ENCODE measurements around the gene GNAQ. TPM values are rescaled to one million over a fixed set of nuclear protein-coding genes. Genes with fewer than 3 reads are reported as not detected.

GNAQ gene
- total RNA-seq, 1 donor, result 53.1 TPM

DNA sequence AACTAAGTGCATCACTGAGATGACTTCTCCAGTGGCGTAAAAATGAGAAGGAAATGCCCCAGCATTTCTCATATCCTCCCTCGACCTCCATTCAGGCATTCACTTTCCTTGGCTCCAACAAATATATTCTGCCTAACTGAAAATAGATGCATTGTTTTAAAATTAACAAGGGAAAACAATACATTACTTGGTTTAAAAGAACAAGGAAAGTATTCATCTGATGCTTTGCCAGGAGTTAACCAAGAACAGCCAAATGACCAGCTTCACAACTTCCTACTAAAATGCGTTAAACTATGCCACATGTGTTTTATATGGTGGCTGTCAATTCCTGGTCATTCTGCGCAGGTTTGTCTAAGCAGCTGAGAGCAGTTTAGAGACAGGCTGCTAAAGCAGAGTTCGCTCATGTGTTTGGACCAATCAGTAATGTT lies 121.4 kb downstream of the GNAQ start:
- no peak for TF ChIP-seq CTCF (IDR thresholded peaks at IDR 0.05; ENCODE audit: insufficient read depth, low read depth, low read length)

DNA sequence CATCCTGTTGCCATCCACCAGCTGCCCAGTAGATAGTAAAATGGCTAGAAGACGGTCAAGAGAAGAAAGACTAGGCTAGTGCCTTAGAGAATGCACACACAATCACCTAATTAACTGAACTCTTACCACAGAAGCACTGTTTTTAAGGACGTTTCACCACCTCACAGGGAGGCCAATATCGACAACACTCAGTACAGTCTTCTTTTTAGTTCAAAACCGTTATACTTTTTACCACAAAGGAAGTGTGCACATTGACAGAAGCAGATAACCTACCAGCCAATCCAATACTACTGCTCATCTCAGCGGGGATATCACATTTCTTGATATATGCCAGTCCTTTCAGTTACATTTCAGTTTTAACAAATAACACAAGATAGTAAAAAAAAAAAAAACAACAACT lies 122.3 kb downstream of the GNAQ start:
- TF ChIP-seq CTCF (IDR thresholded peaks at IDR 0.05; ENCODE audit: insufficient read depth, low read depth, low read length), result no peak
- DNase-seq (ENCODE audit: low read depth), result no peak
- no peak overlapping the region for H3K4me3 ChIP-seq (ENCODE audit: low read depth, low read length)

More for the DNA sequence above, 121.4 kb downstream of the GNAQ start:
- no peak for DNase-seq (ENCODE audit: low read depth)
- no peak overlapping the region for H3K4me3 ChIP-seq (ENCODE audit: low read depth, low read length)

GRCh38 chr9:77908293-77908692 lies 123.3 kb downstream of the GNAQ start:
- no peak for DNase-seq (ENCODE audit: low read depth)
- H3K4me3 ChIP-seq (ENCODE audit: low read depth, low read length), result no peak overlapping the region
- no peak for TF ChIP-seq CTCF (IDR thresholded peaks at IDR 0.05; ENCODE audit: insufficient read depth, low read depth, low read length)

GRCh38 chr9:77907585-77907984 lies 124.0 kb downstream of the GNAQ start:
- DNase-seq (ENCODE audit: low read depth), result no peak
- TF ChIP-seq CTCF (IDR thresholded peaks at IDR 0.05; ENCODE audit: insufficient read depth, low read depth, low read length), result no peak
- no peak overlapping the region for H3K4me3 ChIP-seq (ENCODE audit: low read depth, low read length)

DNA sequence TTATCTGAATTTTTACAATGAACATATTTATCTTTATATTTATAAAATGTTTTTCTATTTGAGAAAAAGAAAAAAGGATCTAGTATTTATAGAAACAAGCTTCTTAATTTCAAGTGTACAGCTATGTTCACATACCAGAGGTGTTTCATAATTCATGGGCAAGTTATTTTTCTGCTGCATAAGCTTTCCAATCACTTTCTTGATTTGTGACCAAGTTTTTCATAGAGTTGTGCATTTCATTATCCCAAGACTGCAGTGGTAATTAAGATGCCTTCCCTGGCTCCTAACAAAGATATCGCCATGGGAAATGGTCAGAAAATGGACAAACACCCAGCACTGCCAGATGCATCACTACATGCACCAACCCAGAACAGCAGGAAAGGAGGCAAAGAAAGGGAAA lies 124.6 kb downstream of the GNAQ start:
- DNase-seq (ENCODE audit: low read depth), result no peak
- no peak for TF ChIP-seq CTCF (IDR thresholded peaks at IDR 0.05; ENCODE audit: insufficient read depth, low read depth, low read length)
- H3K4me3 ChIP-seq (ENCODE audit: low read depth, low read length), result no peak overlapping the region

DNA sequence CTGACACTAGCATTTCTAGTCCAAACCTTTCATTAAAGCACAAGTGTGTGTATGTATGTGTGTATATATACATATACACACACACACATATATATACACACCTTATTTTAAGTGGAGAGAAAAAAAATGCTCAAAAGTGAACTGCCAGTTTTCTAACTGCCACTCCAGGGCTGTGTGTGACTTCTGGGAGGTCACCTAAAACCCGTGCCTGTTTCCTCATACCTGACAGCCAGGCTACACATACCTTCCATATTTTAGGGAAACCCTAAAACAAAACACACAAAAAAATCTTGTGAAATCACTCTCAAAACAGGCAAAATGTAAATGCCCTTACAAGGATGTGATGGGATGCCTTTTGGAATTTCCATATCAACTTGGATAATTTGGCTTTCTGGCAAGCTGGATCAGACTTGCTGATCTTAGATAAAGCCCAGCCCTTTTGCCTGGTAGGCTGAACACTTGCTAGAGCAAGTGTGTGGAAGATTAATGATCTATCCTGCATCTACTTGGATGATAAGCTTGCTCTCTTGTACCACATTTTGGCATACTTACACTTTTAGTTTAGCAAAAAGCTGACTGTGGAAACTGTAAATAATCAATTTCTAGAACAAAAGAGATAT lies 127.8 kb downstream of the GNAQ start:
- no peak for DNase-seq (ENCODE audit: low read depth)
- TF ChIP-seq CTCF (IDR thresholded peaks at IDR 0.05; ENCODE audit: insufficient read depth, low read depth, low read length), result no peak
- no peak overlapping the region for H3K4me3 ChIP-seq (ENCODE audit: low read depth, low read length)

DNA sequence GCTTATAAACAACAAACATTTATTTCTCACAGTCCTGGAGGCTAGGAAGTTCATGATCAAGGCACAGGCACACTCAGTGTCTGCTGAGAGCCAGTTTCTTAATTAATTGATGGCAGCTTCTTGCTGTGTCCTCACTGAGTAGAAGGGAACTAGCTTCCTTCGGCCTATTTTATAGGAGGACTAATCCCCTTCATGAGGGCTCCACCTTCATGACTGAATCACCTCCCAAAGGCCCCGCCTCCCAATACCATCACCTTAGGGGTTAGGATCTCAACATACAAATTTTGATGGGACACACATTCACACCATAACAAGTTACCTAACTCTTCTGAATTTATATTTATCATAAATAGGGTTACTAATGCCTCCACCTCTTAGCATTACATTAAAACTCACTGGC lies 129.8 kb downstream of the GNAQ start:
- H3K4me3 ChIP-seq (ENCODE audit: low read depth, low read length), result no peak overlapping the region
- no peak for TF ChIP-seq CTCF (IDR thresholded peaks at IDR 0.05; ENCODE audit: insufficient read depth, low read depth, low read length)
- no peak for DNase-seq (ENCODE audit: low read depth)

Measured in fibroblast of villous mesenchyme (primary cell).